SIG-M5 treated with dmso at 0.1 percent for 504 hours (cell line): ENCODE results near the gene RUFY2.
A peak's percentile ranks its signal among the peaks of the same experiment; 100 is the strongest.

ENCODE experiments used
- DNase-seq: peaks from one replicate; lab custom pipeline; 2025; ENCODE audit not compliant: unreplicated experiment; lab: John Stamatoyannopoulos, UW

Gene RUFY2

GRCh38 chr10:68364101-68364886 is 42.8 kb downstream of the RUFY2 start:
- DNase-seq: no peak

- peak; percentile 7 for DNase-seq
Measured at GRCh38 chr10:68362590-68362989, 44.5 kb downstream of the RUFY2 start.

- no peak for DNase-seq
Measured at GRCh38 chr10:68359189-68359588, 47.9 kb downstream of the RUFY2 start.

GRCh38 chr10:68353537-68353936 is 53.5 kb downstream of the RUFY2 start:
- DNase-seq: no peak

- peak; percentile 45 for DNase-seq
Measured at GRCh38 chr10:68348265-68348741, 58.8 kb downstream of the RUFY2 start.

- DNase-seq: no peak
Measured at GRCh38 chr10:68346774-68347173, 60.3 kb downstream of the RUFY2 start.

- no peak for DNase-seq
Measured at GRCh38 chr10:68345621-68346020, 61.5 kb downstream of the RUFY2 start.

- DNase-seq: no peak
Measured at GRCh38 chr10:68342909-68343516, 64.1 kb downstream of the RUFY2 start.

GRCh38 chr10:68340358-68341080 is 66.6 kb downstream of the RUFY2 start:
- no peak for DNase-seq

GRCh38 chr10:68336754-68337351 is 70.2 kb downstream of the RUFY2 start:
- no peak for DNase-seq

GRCh38 chr10:68334672-68335467 is 72.2 kb downstream of the RUFY2 start:
- DNase-seq: no peak

GRCh38 chr10:68333440-68334431 is 73.3 kb downstream of the RUFY2 start:
- no peak for DNase-seq

GRCh38 chr10:68333058-68333395 is 74.0 kb downstream of the RUFY2 start:
- DNase-seq: no peak

- DNase-seq: peak; percentile 49
Measured at GRCh38 chr10:68332259-68333057, 74.6 kb downstream of the RUFY2 start, which contains the start of gene PBLD. Gene PBLD (minus strand): TSS chr10:68332928. CDS start chr10:68306844, 26,084 bp downstream.

- peak; percentile 91 for DNase-seq
Measured at GRCh38 chr10:68331455-68332258, 75.4 kb downstream of the RUFY2 start, which contains the start of gene HNRNPH3. Gene HNRNPH3 (plus strand): TSS chr10:68332064. CDS start chr10:68337222, 5,158 bp downstream.

- DNase-seq: peak; percentile 75
Measured at GRCh38 chr10:68330852-68331454, 76.1 kb downstream of the RUFY2 start.

GRCh38 chr10:68329506-68329861 is 77.6 kb downstream of the RUFY2 start:
- DNase-seq: no peak
